Nephron (organoid): ENCODE measurements around the gene R3HCC1L.
"Not testable (repeated sequence)": the region's sequence is repeated elsewhere in the genome, so short reads cannot be mapped to it uniquely, and the experiment has no call there.

Experiments used
- H3K27ac Mint-ChIP-seq, 3 experiments: 2 replicates each; pipeline ENCODE4 v1.8.0; 2020; ENCODE audit warnings: mixed read lengths in 3 of 3, mild to moderate bottlenecking in 2 of 3, moderate library complexity in 1 of 3
- H3K27me3 Mint-ChIP-seq: 2 replicates; pipeline ENCODE4 v1.8.0; 2021; ENCODE audit warnings: low read depth, mild to moderate bottlenecking, moderate library complexity, mixed read lengths
- H3K36me3 Mint-ChIP-seq: 2 replicates; pipeline ENCODE4 v1.8.0; 2020; ENCODE audit warnings: low read depth, mixed read lengths
- H3K4me1 Mint-ChIP-seq: 2 replicates; pipeline ENCODE4 v1.8.0; 2020; ENCODE audit warnings: mixed read lengths
- H3K4me3 Mint-ChIP-seq, 3 experiments: 2 replicates each; pipeline ENCODE4 v1.8.0; 2020; ENCODE audit warnings: mild to moderate bottlenecking in 3 of 3, mixed read lengths in 3 of 3, moderate library complexity in 2 of 3
- H3K9me3 Mint-ChIP-seq: 2 replicates; pipeline ENCODE4 v1.8.0; 2020; ENCODE audit warnings: mixed read lengths
- CTCF ChIP-seq, 3 experiments: fragments of 200-600 bp; sonication (generic); IDR thresholded peaks; one replicate each; pipeline ENCODE4 v1.5.0; 2021; ENCODE audit warnings: antibody characterized with exemption in 3 of 3; ENCODE audit not compliant: unreplicated experiment in 3 of 3

R3HCC1L gene

GRCh38 chr10:98217801-98218200 is 83.3 kb downstream of the R3HCC1L start:
- Mint-ChIP-seq H3K9me3 (peaks cover 34% of the 10 kb centered on the region), H3K4me1 (no peaks in the 10 kb centered on the region), H3K36me3 (peaks cover 42% of the 10 kb centered on the region), H3K27ac (no peak overlapping the region), H3K27me3 (no peaks in the 10 kb centered on the region), H3K4me3 (no peak overlapping the region)
- no peak for TF ChIP-seq CTCF (IDR thresholded peaks at IDR 0.05; ENCODE audit: unreplicated experiment in 3 of 3)

- H3K27ac Mint-ChIP-seq: no peak overlapping the region
- peaks cover 32% of the 10 kb centered on the region for H3K36me3 Mint-ChIP-seq
- H3K27me3 Mint-ChIP-seq: no peaks in the 10 kb centered on the region
- no peak for TF ChIP-seq CTCF (IDR thresholded peaks at IDR 0.05; ENCODE audit: unreplicated experiment in 3 of 3)
- H3K4me1 Mint-ChIP-seq: no peaks in the 10 kb centered on the region
- H3K4me3 Mint-ChIP-seq: no peak overlapping the region
- peaks cover 17% of the 10 kb centered on the region for H3K9me3 Mint-ChIP-seq
Observed at GRCh38 chr10:98223874-98224273, 89.4 kb downstream of the R3HCC1L start.

- no peaks in the 10 kb centered on the region for H3K27me3 Mint-ChIP-seq
- TF ChIP-seq CTCF (IDR thresholded peaks at IDR 0.05; ENCODE audit: unreplicated experiment in 3 of 3): no peak
- H3K4me3 Mint-ChIP-seq: no peak overlapping the region
- peaks cover 30% of the 10 kb centered on the region for H3K36me3 Mint-ChIP-seq
- no peak overlapping the region for H3K27ac Mint-ChIP-seq
- H3K4me1 Mint-ChIP-seq: no peaks in the 10 kb centered on the region
- peaks cover 16% of the 10 kb centered on the region for H3K9me3 Mint-ChIP-seq
Observed at GRCh38 chr10:98224509-98224908, 90.1 kb downstream of the R3HCC1L start.

GRCh38 chr10:98224996-98225395 is 90.5 kb downstream of the R3HCC1L start:
- no peak for TF ChIP-seq CTCF (IDR thresholded peaks at IDR 0.05; ENCODE audit: unreplicated experiment in 3 of 3)
- H3K36me3 Mint-ChIP-seq: peaks cover 26% of the 10 kb centered on the region
- no peak overlapping the region for H3K4me3 Mint-ChIP-seq
- no peaks in the 10 kb centered on the region for H3K4me1 Mint-ChIP-seq
- H3K27ac Mint-ChIP-seq: no peak overlapping the region
- H3K9me3 Mint-ChIP-seq: peaks cover 12% of the 10 kb centered on the region
- H3K27me3 Mint-ChIP-seq: no peaks in the 10 kb centered on the region

- no peaks in the 10 kb centered on the region for H3K27me3 Mint-ChIP-seq
- no peak for TF ChIP-seq CTCF (IDR thresholded peaks at IDR 0.05; ENCODE audit: unreplicated experiment in 3 of 3)
Observed at GRCh38 chr10:98226508-98227144, 92.2 kb downstream of the R3HCC1L start.

GRCh38 chr10:98227713-98228112 is 93.3 kb downstream of the R3HCC1L start:
- H3K27ac Mint-ChIP-seq, H3K4me3 Mint-ChIP-seq, H3K4me1 Mint-ChIP-seq, H3K27me3 Mint-ChIP-seq: not testable (repeated sequence)
- Mint-ChIP-seq H3K9me3 (peaks cover 20% of the 10 kb centered on the region), H3K36me3 (peaks cover 46% of the 10 kb centered on the region)

More at GRCh38 chr10:98226508-98227144, 92.2 kb downstream of the R3HCC1L start:
- no peak overlapping the region for H3K27ac Mint-ChIP-seq
- H3K4me1 Mint-ChIP-seq: no peaks in the 10 kb centered on the region
- H3K4me3 Mint-ChIP-seq: no peak overlapping the region
- H3K36me3 Mint-ChIP-seq: peaks cover 38% of the 10 kb centered on the region
- H3K9me3 Mint-ChIP-seq: peaks cover 15% of the 10 kb centered on the region

- not testable (repeated sequence) for H3K4me3 Mint-ChIP-seq, H3K27ac Mint-ChIP-seq
Observed at GRCh38 chr10:98228266-98228665, 93.8 kb downstream of the R3HCC1L start.

More at GRCh38 chr10:98228266-98228665, 93.8 kb downstream of the R3HCC1L start:
- Mint-ChIP-seq H3K36me3 (peaks cover 44% of the 10 kb centered on the region), H3K9me3 (peaks cover 20% of the 10 kb centered on the region)
- not testable (repeated sequence) for H3K4me1 Mint-ChIP-seq, H3K27me3 Mint-ChIP-seq
